Measurements from ENCODE around the gene TTC3. TPM values are rescaled to one million over a fixed set of nuclear protein-coding genes. Genes with fewer than 3 reads are reported as not detected.

Gene TTC3
- total RNA-seq, 3 donors from 2014 or later (not counting 1 experiment from before 2014, with no cell fraction given): 83.1 to 97.4 (median 88.3) TPM

- H3K36me3 ChIP-seq (ENCODE audit: control insufficient read depth, insufficient read depth, low read length): peaks cover 44% of the 10 kb centered on the region
- no peak for TF ChIP-seq CTCF (IDR thresholded peaks at IDR 0.05)
- Mint-ChIP-seq H3K9me3 (no peaks in the 10 kb centered on the region), H3K36me3 (no peaks in the 10 kb centered on the region), H3K27ac (no peak overlapping the region), H3K4me3 (no peak overlapping the region), H3K27me3 (ENCODE audit: low read depth in 2 of 2) (no peaks in the 10 kb centered on the region), H3K4me1 (peaks cover 6 to 7% of the 10 kb centered on the region in 2 donors)
- no peaks in the 10 kb centered on the region for H3K27me3 ChIP-seq (ENCODE audit: control insufficient read depth, insufficient read depth, low read length)
- no peaks in the 10 kb centered on the region for H3K4me1 ChIP-seq (ENCODE audit: control insufficient read depth, insufficient read depth, low read length)
- no peak for ATAC-seq
- 94% methylated on average over 15 of the region's 15 CpGs for WGBS (ENCODE audit: insufficient coverage)
- DNase-seq: no peak
- H3K9me3 ChIP-seq (ENCODE audit: control insufficient read depth, insufficient read depth, low read length): no peaks in the 10 kb centered on the region
- no peak overlapping the region for H3K27ac ChIP-seq (ENCODE audit: low read length)
- intact Hi-C loops (cut with micrococcal nuclease): no loop called here
- H3K4me3 ChIP-seq (ENCODE audit: low read length): no peak overlapping the region
These were observed 122.6 kb downstream of the TTC3 start for GRCh38 chr21:37195610-37196009.

- H3K4me3 Mint-ChIP-seq: no peak overlapping the region
- DNase-seq: no peak
- H3K27ac Mint-ChIP-seq: no peak overlapping the region
- Histone ChIP-seq H3K4me1 (ENCODE audit: control insufficient read depth, insufficient read depth, low read length) (no peaks in the 10 kb centered on the region), H3K4me3 (ENCODE audit: low read length) (no peak overlapping the region), H3K27me3 (ENCODE audit: control insufficient read depth, insufficient read depth, low read length) (no peaks in the 10 kb centered on the region), H3K27ac (ENCODE audit: low read length) (no peak overlapping the region), H3K9me3 (ENCODE audit: control insufficient read depth, insufficient read depth, low read length) (no peaks in the 10 kb centered on the region), H3K36me3 (ENCODE audit: control insufficient read depth, insufficient read depth, low read length) (peaks cover 41% of the 10 kb centered on the region)
- no peaks in the 10 kb centered on the region for H3K9me3 Mint-ChIP-seq
- intact Hi-C loops (cut with micrococcal nuclease): no loop called here
- peaks cover 5% of the 10 kb centered on the region in 2 donors for H3K4me1 Mint-ChIP-seq
- H3K36me3 Mint-ChIP-seq: peaks cover 2% of the 10 kb centered on the region
- H3K27me3 Mint-ChIP-seq (ENCODE audit: low read depth in 2 of 2): no peaks in the 10 kb centered on the region
- no peak for ATAC-seq
- no peak for TF ChIP-seq CTCF (IDR thresholded peaks at IDR 0.05)
- 97% methylated on average over 8 of the region's 8 CpGs for WGBS (ENCODE audit: insufficient coverage)
These were observed 123.8 kb downstream of the TTC3 start for GRCh38 chr21:37196847-37197246.

DNA sequence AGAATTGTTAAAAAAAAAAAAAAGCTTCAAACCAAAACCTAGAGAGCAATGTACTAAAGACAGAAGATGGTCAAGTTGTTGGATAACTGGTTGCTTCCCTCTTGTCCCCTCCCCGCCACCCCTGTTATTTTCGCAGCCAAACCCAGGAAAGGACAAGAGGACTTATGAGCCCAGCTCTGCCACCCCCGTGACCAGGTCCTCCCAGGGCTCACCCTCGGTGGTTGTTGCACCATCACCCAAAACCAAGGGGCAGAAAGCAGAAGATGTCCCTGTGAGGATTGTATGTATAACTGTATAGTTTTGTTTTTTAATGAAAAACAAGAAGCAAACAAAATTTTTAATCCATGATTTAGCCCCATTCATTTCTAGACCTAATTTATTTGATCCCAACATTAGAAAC, 124.7 kb downstream of the TTC3 start:
- DNase-seq (no peak), ATAC-seq (no peak)
- Mint-ChIP-seq H3K4me3 (no peak overlapping the region), H3K27me3 (ENCODE audit: low read depth in 2 of 2) (no peaks in the 10 kb centered on the region), H3K36me3 (peaks cover 11% of the 10 kb centered on the region), H3K9me3 (no peaks in the 10 kb centered on the region), H3K4me1 (no peaks in the 10 kb centered on the region), H3K27ac (no peak overlapping the region)
- Histone ChIP-seq H3K36me3 (ENCODE audit: control insufficient read depth, insufficient read depth, low read length) (peaks cover 44% of the 10 kb centered on the region), H3K27me3 (ENCODE audit: control insufficient read depth, insufficient read depth, low read length) (no peaks in the 10 kb centered on the region), H3K27ac (ENCODE audit: low read length) (no peak overlapping the region), H3K9me3 (ENCODE audit: control insufficient read depth, insufficient read depth, low read length) (no peaks in the 10 kb centered on the region), H3K4me3 (ENCODE audit: low read length) (no peak overlapping the region), H3K4me1 (ENCODE audit: control insufficient read depth, insufficient read depth, low read length) (no peaks in the 10 kb centered on the region)
- TF ChIP-seq CTCF (IDR thresholded peaks at IDR 0.05): no peak
- 95% methylated on average over 4 of the region's 4 CpGs for WGBS (ENCODE audit: insufficient coverage)
- intact Hi-C loops (cut with micrococcal nuclease): no loop called here

Measured in natural killer cell (primary cell).